ENCODE results near the gene ASTL.

The ASTL gene

GRCh38 chr2:96111257-96111640 is 27.1 kb downstream of the ASTL start:
- ATAC-seq = no peak

GRCh38 chr2:96110621-96111256 is 27.6 kb downstream of the ASTL start:
- ATAC-seq = no peak

GRCh38 chr2:96109931-96110511 is 28.3 kb downstream of the ASTL start:
- no peak for ATAC-seq

GRCh38 chr2:96109361-96109680 is 29.0 kb downstream of the ASTL start:
- ATAC-seq = no peak

- ATAC-seq = no peak
Observed at GRCh38 chr2:96108541-96109360, 29.6 kb downstream of the ASTL start.

GRCh38 chr2:96108151-96108540 is 30.2 kb downstream of the ASTL start:
- ATAC-seq = no peak

- ATAC-seq = no peak
Observed at GRCh38 chr2:96107708-96108065, 30.6 kb downstream of the ASTL start.

GRCh38 chr2:96106991-96107707 is 31.2 kb downstream of the ASTL start:
- no peak for ATAC-seq

GRCh38 chr2:96105994-96106715 is 32.1 kb downstream of the ASTL start:
- ATAC-seq = no peak

- no peak for ATAC-seq
Observed at GRCh38 chr2:96105152-96105915, 33.0 kb downstream of the ASTL start.

- ATAC-seq = no peak
Observed at GRCh38 chr2:96104487-96104861, 33.8 kb downstream of the ASTL start.

- ATAC-seq = no peak
Observed at GRCh38 chr2:96103761-96104486, 34.4 kb downstream of the ASTL start.

GRCh38 chr2:96103187-96103601 is 35.1 kb downstream of the ASTL start:
- peak in 1 of 2 donors; percentile 24 for ATAC-seq

- ATAC-seq = no peak
Observed at GRCh38 chr2:96102596-96103186, 35.6 kb downstream of the ASTL start.

- no peak for ATAC-seq
Observed at GRCh38 chr2:96100893-96101304, 37.4 kb downstream of the ASTL start.

GRCh38 chr2:96099861-96100798 is 38.2 kb downstream of the ASTL start:
- no peak for ATAC-seq

GRCh38 chr2:96098900-96099590 is 39.3 kb downstream of the ASTL start:
- no peak for ATAC-seq

- ATAC-seq = no peak
Observed at GRCh38 chr2:96097951-96098823, 40.1 kb downstream of the ASTL start.

All from activated CD4-positive, CD25-positive, alpha-beta regulatory T cell treated with anti-CD3 and anti-CD28 coated beads, Interleukin-2, amount 50 U/mL, for 24 hours (primary cell).